Left lung (tissue), 10 donors: ENCODE results near the gene RAMP3. TPM values are rescaled to one million over a fixed set of nuclear protein-coding genes. Genes with fewer than 3 reads are reported as not detected.
A peak's percentile ranks its signal among the peaks of the same experiment; 100 is the strongest.

Source experiments
- ATAC-seq: fragments of 200-7000 bp; cut with Tn5 transposase; one replicate; pipeline ENCODE4 v1.9.1; 2020; ENCODE audit warnings: moderate library complexity
- DNase-seq, 4 donors: peaks; one replicate each; pipeline ENCODE4 v3.0.0-alpha.2; 2013 to 2020
- H3K27ac ChIP-seq, 2 donors: fragments of 200-600 bp; sonication (generic) in 1 of 2; one replicate each; pipeline versions ENCODE4 v1.5.0 to v1.8.0; 2020 to 2021
- H3K27me3 ChIP-seq, 2 donors: fragments of 200-600 bp; sonication (generic) in 1 of 2; one replicate each; pipeline versions ENCODE4 v1.5.0 to v1.8.0; 2020 to 2021
- H3K36me3 ChIP-seq, 2 donors: fragments of 200-600 bp; sonication (generic) in 1 of 2; one replicate each; pipeline versions ENCODE4 v1.5.0 to v1.8.0; 2020 to 2021
- H3K4me1 ChIP-seq, 2 donors: fragments of 200-600 bp; one replicate each; pipeline ENCODE4 v1.8.0; 2021
- H3K4me3 ChIP-seq, 2 donors: fragments of 200-600 bp; sonication (generic) in 1 of 2; one replicate each; pipeline versions ENCODE4 v1.5.0 to v1.8.0; 2020 to 2021; ENCODE audit warnings: mild to moderate bottlenecking in 1 of 2
- H3K9me3 ChIP-seq, 2 donors: fragments of 200-600 bp; sonication (generic) in 1 of 2; one replicate each; pipeline versions ENCODE4 v1.5.0 to v1.8.0; 2020 to 2021
- intact Hi-C, 2 donors: fragments of 100-400 bp; cut with DNase I; formaldehyde crosslinking; loops; one replicate each; pipeline versions ENCODE4 v1.11.2 to v1.14.2; 2022
- polyA plus RNA-seq, 6 donors: library from polyadenylated mRNA; unstranded; fragments of 120-200 nt; gene quantifications; one replicate each; pipeline ENCODE4 v1.2.1, GENCODE V29; 2013; ENCODE audit not compliant: insufficient read length in 6 of 6
- total RNA-seq, 2 donors: library from RNA; stranded (reverse); fragmentation: NEBNext Ultra II Directional; extraction: Animal tissue kit (Norgen Biotek cat#: 25700); gene quantifications; one replicate each; pipeline ENCODE4 v1.2.1, GENCODE V29; 2021
- TF ChIP-seq, protein P1 (sequence below), 2 donors: fragments of 200-600 bp; sonication (generic) in 1 of 2; IDR thresholded peaks; one replicate each; pipeline versions ENCODE4 v1.5.0 to v1.8.0; 2021; ENCODE audit warnings: antibody characterized with exemption in 2 of 2
- donor health status: DM: no; HTN: yes; CAD: no.
- donor health status: DM: no; HTN: no; CAD: no.

RAMP3 gene
- total and polyA plus RNA-seq, 8 donors: 12.5 to 89.9 (median 23.2) TPM

DNA sequence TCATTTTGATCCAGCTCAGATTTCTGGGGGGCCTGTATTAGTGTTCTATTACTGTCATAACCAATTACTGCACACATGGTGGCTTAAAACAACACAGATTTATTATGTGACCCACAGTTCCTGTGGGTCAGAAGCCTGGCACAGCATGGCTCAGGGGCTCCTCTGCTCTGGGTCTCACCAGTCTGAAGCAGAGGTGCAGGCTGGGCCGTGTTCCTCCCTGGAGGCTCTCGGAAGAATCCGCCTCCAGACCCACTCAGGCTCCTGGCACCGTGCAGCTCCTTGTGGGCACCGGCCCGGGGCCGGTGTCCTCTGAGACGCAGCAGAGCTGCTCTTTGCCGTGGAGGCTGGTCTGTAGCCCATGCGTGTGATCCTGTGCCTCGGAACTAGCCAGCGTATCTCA, 61.5 kb downstream of the RAMP3 start:
- Histone ChIP-seq H3K36me3 (no peaks in the 10 kb centered on the region), H3K27me3 (peaks cover 0 to 17% of the 10 kb centered on the region in 2 donors), H3K9me3 (no peaks in the 10 kb centered on the region), H3K4me1 (no peaks in the 10 kb centered on the region), H3K4me3 (no peak overlapping the region), H3K27ac (no peak overlapping the region)
- no peak for ATAC-seq
- TF ChIP-seq, protein P1, sequence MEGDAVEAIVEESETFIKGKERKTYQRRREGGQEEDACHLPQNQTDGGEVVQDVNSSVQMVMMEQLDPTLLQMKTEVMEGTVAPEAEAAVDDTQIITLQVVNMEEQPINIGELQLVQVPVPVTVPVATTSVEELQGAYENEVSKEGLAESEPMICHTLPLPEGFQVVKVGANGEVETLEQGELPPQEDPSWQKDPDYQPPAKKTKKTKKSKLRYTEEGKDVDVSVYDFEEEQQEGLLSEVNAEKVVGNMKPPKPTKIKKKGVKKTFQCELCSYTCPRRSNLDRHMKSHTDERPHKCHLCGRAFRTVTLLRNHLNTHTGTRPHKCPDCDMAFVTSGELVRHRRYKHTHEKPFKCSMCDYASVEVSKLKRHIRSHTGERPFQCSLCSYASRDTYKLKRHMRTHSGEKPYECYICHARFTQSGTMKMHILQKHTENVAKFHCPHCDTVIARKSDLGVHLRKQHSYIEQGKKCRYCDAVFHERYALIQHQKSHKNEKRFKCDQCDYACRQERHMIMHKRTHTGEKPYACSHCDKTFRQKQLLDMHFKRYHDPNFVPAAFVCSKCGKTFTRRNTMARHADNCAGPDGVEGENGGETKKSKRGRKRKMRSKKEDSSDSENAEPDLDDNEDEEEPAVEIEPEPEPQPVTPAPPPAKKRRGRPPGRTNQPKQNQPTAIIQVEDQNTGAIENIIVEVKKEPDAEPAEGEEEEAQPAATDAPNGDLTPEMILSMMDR (IDR thresholded peaks at IDR 0.05): no peak
- DNase-seq: no peak
- intact Hi-C loops: no loop called here

DNA sequence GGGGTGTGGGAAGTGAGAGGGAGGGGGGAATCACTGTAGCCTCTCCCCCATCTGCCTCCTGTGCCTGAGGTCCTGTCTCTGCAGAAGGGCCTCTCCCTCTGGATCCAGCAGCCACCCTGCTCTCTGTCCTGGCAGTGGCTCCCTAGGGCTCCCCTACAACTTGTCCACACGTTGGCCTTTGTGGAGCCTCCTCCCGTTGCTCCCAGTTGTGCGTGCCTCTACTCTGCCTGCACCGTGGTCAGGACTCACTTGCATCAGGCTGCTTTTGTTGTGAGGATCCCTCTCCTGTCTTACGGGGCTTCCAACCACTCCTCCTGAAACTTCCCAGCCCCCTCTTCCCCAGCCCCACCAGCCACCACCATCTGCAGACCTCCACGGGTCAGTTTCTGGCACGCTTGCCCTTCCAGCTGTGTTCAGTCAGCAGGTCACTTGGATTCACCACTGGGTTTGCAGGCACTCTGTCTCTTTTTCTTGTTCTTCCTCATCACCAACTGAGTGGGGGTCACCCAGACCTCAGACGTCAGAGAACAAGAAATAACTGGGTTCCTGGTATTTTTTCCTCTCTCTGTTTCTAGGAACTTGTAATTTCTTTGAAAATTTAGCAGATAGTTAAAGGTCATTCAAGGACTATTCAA, 62.3 kb downstream of the RAMP3 start:
- Histone ChIP-seq H3K27me3 (peaks cover 0 to 17% of the 10 kb centered on the region in 2 donors), H3K4me3 (no peak overlapping the region), H3K9me3 (no peaks in the 10 kb centered on the region), H3K4me1 (no peaks in the 10 kb centered on the region), H3K27ac (no peak overlapping the region), H3K36me3 (no peaks in the 10 kb centered on the region)
- TF ChIP-seq, protein P1 (IDR thresholded peaks at IDR 0.05): no peak
- intact Hi-C loops: no loop called here
- no peak for ATAC-seq
- peak in 2 of 4 donors; percentile 32 to 74 for DNase-seq

DNA sequence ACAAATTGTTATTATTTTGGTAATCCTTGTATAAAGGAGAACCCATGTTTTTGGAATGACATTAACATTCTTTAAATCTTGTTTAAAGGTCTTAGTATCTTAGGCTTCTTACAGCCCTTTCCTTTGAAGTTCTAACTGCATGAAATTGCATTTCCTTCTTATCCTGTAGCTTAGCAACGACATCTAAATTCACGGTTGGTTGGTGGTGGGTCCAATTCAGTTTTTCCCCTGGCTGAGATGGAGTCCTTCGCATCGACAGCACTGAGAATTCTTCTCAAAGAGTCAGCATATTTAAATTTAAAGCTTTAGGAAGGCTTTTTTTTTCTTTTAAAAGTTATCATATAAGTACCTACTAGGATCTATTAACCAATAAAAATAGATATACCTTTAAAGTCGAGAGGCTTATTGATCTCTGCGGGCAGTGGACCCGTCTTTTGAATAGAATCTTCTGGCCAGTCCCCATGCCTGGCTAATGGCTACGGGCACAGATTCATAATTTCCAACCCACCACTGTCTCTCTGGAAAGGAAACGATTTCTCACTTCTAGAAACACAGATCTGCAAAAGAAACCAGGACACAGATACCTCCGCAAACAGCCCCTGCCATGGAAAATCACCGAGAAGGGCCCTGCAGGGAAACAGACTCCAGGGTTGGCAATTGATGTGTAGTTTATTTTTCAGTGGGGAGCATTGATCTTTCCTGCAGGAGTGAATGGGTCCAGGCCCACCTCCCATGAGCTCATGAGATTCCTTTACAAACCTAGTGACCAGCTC, 63.4 kb downstream of the RAMP3 start:
- no peaks in the 10 kb centered on the region for H3K9me3 ChIP-seq
- no peak for ATAC-seq
- peaks cover 0 to 16% of the 10 kb centered on the region in 2 donors for H3K27me3 ChIP-seq
- H3K4me1 ChIP-seq: no peaks in the 10 kb centered on the region
- TF ChIP-seq, protein P1 (IDR thresholded peaks at IDR 0.05): no peak
- DNase-seq: peak in 1 of 4 donors; percentile 23
- no peak overlapping the region for H3K4me3 ChIP-seq
- intact Hi-C loops: no loop called here
- no peak overlapping the region for H3K27ac ChIP-seq
- no peaks in the 10 kb centered on the region for H3K36me3 ChIP-seq

DNA sequence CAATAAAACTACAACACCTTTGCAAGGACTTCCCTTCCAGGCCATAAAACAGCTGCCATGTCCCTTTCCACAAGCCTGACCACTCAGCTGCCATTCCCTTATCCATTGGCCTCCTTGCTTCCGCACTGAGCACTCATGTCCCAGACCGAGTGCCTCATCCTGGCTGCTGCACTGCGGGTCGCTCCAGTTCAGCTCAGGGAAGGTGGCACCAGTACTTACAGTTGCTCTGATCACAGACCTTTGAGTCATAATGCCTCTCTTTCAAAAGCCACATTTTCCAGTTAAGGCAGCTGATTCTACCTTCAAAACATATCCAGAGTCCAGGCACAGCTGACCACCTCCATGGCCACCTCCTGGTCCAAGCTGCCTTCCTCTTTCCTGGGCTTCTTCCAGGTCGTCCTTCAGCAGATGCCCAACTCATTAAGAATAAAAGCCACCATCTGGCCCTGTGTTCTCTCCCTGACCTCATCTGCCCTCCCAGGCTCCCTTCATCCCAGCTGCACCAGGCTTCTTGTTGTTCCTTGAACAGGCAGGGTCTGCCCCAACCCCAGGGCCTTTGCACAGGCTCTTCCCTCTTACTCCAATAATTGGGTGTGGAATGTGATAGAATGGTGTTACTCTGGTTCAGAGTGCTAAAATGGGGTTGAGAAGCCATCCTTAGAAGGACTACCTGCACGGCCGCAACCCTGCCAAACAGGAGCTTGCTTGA, 64.5 kb downstream of the RAMP3 start:
- TF ChIP-seq, protein P1 (IDR thresholded peaks at IDR 0.05): no peak
- Histone ChIP-seq H3K27ac (no peak overlapping the region), H3K9me3 (no peaks in the 10 kb centered on the region), H3K27me3 (peaks cover 0 to 6% of the 10 kb centered on the region in 2 donors), H3K36me3 (no peaks in the 10 kb centered on the region), H3K4me3 (no peak overlapping the region), H3K4me1 (no peaks in the 10 kb centered on the region)
- intact Hi-C loops: no loop called here
- no peak for DNase-seq
- no peak for ATAC-seq

DNA sequence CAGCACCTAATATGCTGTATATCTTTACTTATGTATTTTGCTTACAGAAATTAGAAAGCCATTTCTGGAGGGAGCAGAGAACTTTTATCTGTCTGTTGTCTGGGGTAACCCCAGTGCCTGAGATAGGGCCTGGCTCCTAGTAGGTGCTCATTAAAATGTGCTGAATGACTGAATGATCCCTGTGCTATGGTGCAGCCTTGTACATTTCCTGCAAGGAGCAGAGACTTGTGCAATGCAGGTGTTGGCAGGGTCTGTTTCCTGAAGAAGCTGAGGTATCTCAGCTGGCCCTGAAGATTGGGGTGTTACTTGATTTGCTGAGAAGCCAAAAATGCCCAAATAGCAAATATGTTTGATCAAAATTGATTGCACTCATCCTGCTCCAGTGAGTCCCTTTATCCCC, 65.5 kb downstream of the RAMP3 start:
- ATAC-seq (no peak), DNase-seq (no peak)
- H3K27me3 ChIP-seq: no peaks in the 10 kb centered on the region
- no peak overlapping the region for H3K4me3 ChIP-seq
- H3K36me3 ChIP-seq: no peaks in the 10 kb centered on the region
- H3K9me3 ChIP-seq: no peaks in the 10 kb centered on the region
- intact Hi-C loops: no loop called here
- no peak overlapping the region for H3K27ac ChIP-seq
- TF ChIP-seq, protein P1 (IDR thresholded peaks at IDR 0.05): no peak
- no peaks in the 10 kb centered on the region for H3K4me1 ChIP-seq
